ENCODE data around the gene PARN.

- no peak for TF ChIP-seq CTCF (IDR thresholded peaks at IDR 0.05)
- no peak for TF ChIP-seq POLR2A (IDR thresholded peaks at IDR 0.05)
These were observed 64.4 kb downstream of the PARN start for GRCh38 chr16:14565688-14566025.

Data from adrenal gland (tissue), 5 donors.